ENCODE results near the gene SLC22A16. TPM values are rescaled to one million over a fixed set of nuclear protein-coding genes. Genes with fewer than 3 reads are reported as not detected.

SLC22A16 gene
- total and polyA plus RNA-seq, 2 donors (not counting 1 experiment from before 2014, with no cell fraction given): not detected

GRCh38 chr6:110456694-110457093, 19.7 kb downstream of the SLC22A16 start:
- Histone ChIP-seq H4K20me1 (ENCODE audit: control insufficient read depth, extremely low read depth, insufficient read depth, low read length) (no peaks in the 10 kb centered on the region), H3K79me2 (ENCODE audit: control insufficient read depth, insufficient read depth, low read length) (no peaks in the 10 kb centered on the region), H3K27ac (ENCODE audit: insufficient read depth, low read length) (no peak overlapping the region), H2AFZ (ENCODE audit: low read length) (no peak overlapping the region), H3K4me3 (replicated peaks in 1 of 4; ENCODE audit: control extremely low read depth in 1 of 4, insufficient read depth in 1 of 4, low read depth in 3 of 4, low read length in 4 of 4) (no peak overlapping the region), H3K4me1 (ENCODE audit: control insufficient read depth, extremely low read depth, insufficient read depth, low read length) (no peaks in the 10 kb centered on the region), H3K9ac (ENCODE audit: insufficient read depth, low read length) (no peak overlapping the region), H3K9me3 (ENCODE audit: control insufficient read depth, insufficient read depth, low read depth, low read length) (no peaks in the 10 kb centered on the region), H3K36me3 (ENCODE audit: control insufficient read depth, insufficient read depth, low read length) (no peaks in the 10 kb centered on the region), H3K27me3 (ENCODE audit: control insufficient read depth, insufficient read depth, low read length) (peaks cover 5% of the 10 kb centered on the region), H3K4me2 (ENCODE audit: extremely low read depth, insufficient read depth, low read length) (no peak overlapping the region)
- no peak for DNase-seq (ENCODE audit: low read depth in 2 of 2)
- TF ChIP-seq CTCF (conservative IDR thresholded peaks at IDR 0.05 in 1 of 2, IDR thresholded peaks at IDR 0.05 in 1 of 2; ENCODE audit: low read depth in 1 of 2, low read length in 2 of 2) (no peak), EZH2 (IDR thresholded peaks at IDR 0.05; ENCODE audit: low read length, missing control alignments) (no peak)

- no peaks in the 10 kb centered on the region for H4K20me1 ChIP-seq (ENCODE audit: control insufficient read depth, extremely low read depth, insufficient read depth, low read length)
- H3K4me2 ChIP-seq (ENCODE audit: extremely low read depth, insufficient read depth, low read length): no peak overlapping the region
- TF ChIP-seq EZH2 (IDR thresholded peaks at IDR 0.05; ENCODE audit: low read length, missing control alignments): no peak
- TF ChIP-seq CTCF (conservative IDR thresholded peaks at IDR 0.05 in 1 of 2, IDR thresholded peaks at IDR 0.05 in 1 of 2; ENCODE audit: low read depth in 1 of 2, low read length in 2 of 2): no peak
- no peak for DNase-seq (ENCODE audit: low read depth in 2 of 2)
- no peaks in the 10 kb centered on the region for H3K36me3 ChIP-seq (ENCODE audit: control insufficient read depth, insufficient read depth, low read length)
- no peak overlapping the region for H2AFZ ChIP-seq (ENCODE audit: low read length)
- H3K4me3 ChIP-seq (replicated peaks in 1 of 4; ENCODE audit: control extremely low read depth in 1 of 4, insufficient read depth in 1 of 4, low read depth in 3 of 4, low read length in 4 of 4): no peak overlapping the region
- no peaks in the 10 kb centered on the region for H3K4me1 ChIP-seq (ENCODE audit: control insufficient read depth, extremely low read depth, insufficient read depth, low read length)
- H3K27ac ChIP-seq (ENCODE audit: insufficient read depth, low read length): no peak overlapping the region
- no peaks in the 10 kb centered on the region for H3K79me2 ChIP-seq (ENCODE audit: control insufficient read depth, insufficient read depth, low read length)
- no peak overlapping the region for H3K9ac ChIP-seq (ENCODE audit: insufficient read depth, low read length)
- no peaks in the 10 kb centered on the region for H3K9me3 ChIP-seq (ENCODE audit: control insufficient read depth, insufficient read depth, low read depth, low read length)
- peaks cover 3% of the 10 kb centered on the region for H3K27me3 ChIP-seq (ENCODE audit: control insufficient read depth, insufficient read depth, low read length)
Measured at GRCh38 chr6:110449541-110449895, 26.9 kb downstream of the SLC22A16 start.

- Histone ChIP-seq H3K4me2 (ENCODE audit: extremely low read depth, insufficient read depth, low read length) (no peak overlapping the region), H3K4me1 (ENCODE audit: control insufficient read depth, extremely low read depth, insufficient read depth, low read length) (no peaks in the 10 kb centered on the region), H3K9me3 (ENCODE audit: control insufficient read depth, insufficient read depth, low read depth, low read length) (no peaks in the 10 kb centered on the region), H3K36me3 (ENCODE audit: control insufficient read depth, insufficient read depth, low read length) (no peaks in the 10 kb centered on the region), H2AFZ (ENCODE audit: low read length) (no peak overlapping the region), H3K27me3 (ENCODE audit: control insufficient read depth, insufficient read depth, low read length) (peaks cover 3% of the 10 kb centered on the region), H3K79me2 (ENCODE audit: control insufficient read depth, insufficient read depth, low read length) (no peaks in the 10 kb centered on the region), H3K27ac (ENCODE audit: insufficient read depth, low read length) (no peak overlapping the region), H4K20me1 (ENCODE audit: control insufficient read depth, extremely low read depth, insufficient read depth, low read length) (no peaks in the 10 kb centered on the region), H3K9ac (ENCODE audit: insufficient read depth, low read length) (no peak overlapping the region), H3K4me3 (replicated peaks in 1 of 4; ENCODE audit: control extremely low read depth in 1 of 4, insufficient read depth in 1 of 4, low read depth in 3 of 4, low read length in 4 of 4) (no peak overlapping the region)
- DNase-seq (ENCODE audit: low read depth in 2 of 2): no peak
- TF ChIP-seq CTCF (conservative IDR thresholded peaks at IDR 0.05 in 1 of 2, IDR thresholded peaks at IDR 0.05 in 1 of 2; ENCODE audit: low read depth in 1 of 2, low read length in 2 of 2) (no peak), EZH2 (IDR thresholded peaks at IDR 0.05; ENCODE audit: low read length, missing control alignments) (no peak)
Measured at GRCh38 chr6:110448846-110449540, 27.4 kb downstream of the SLC22A16 start.

Measured in fibroblast of lung (primary cell).